ENCODE data around the gene MRE11.
A peak's percentile ranks its signal among the peaks of the same experiment; 100 is the strongest.
"Not testable (repeated sequence)": the region's sequence is repeated elsewhere in the genome, so short reads cannot be mapped to it uniquely, and the experiment has no call there.

Gene MRE11

DNA sequence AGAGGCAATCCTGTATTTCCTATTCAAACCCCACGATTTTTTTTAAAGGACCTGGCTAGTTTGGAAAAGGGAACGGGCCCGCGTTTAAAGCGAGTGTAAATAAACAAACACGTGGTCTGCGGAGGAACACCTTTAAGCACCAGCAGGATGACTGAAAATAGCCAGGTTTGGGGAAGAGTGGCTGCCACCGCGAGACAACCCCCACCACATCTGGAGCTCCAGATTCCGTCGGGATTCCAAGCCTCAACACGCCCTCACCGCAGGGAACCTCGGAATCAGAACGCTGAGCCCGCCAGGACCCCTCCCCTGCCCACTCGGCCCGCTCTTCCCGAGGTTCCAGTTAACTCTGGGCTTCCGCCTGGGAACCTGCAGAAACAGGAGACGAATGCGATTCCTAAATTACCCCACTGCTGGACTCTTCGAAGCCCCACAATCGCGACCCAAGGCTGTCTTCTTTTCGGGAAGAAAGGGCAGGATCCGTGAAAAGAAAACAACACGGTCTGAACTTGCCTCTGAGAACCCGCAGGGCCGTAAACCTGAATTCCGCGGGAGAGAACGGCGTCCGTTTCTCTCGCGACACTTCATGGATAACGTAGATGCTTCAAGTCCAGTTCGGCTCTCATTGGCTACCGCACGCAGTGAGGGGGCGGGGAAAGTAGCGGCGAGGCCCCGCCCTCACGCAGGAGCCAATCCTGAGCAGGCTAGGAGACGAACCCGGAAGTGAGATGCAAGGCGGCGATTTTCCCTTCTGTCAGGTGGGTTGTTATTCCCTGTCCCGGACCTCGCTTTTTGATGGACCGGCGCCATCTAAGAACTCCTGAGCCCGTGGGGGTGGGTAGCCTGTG lies at the start of gene MRE11, which contains the start of gene ANKRD49:
TSS of gene MRE11 (minus strand) at position 564 of the 845 bp plus-strand sequence. CDS start 1,043 bp downstream, outside the sequence.
TSS of gene ANKRD49 (plus strand) at position 704 of the 845 bp plus-strand sequence. CDS start 2,710 bp downstream, outside the sequence.
- DNase-seq = peak; percentile 85

GRCh38 chr11:94539420-94539819 lies 45.8 kb upstream of the MRE11 start:
- DNase-seq = no peak

- no peak for DNase-seq
These were observed 43.5 kb upstream of the MRE11 start for GRCh38 chr11:94537031-94537600.

- DNase-seq = no peak
These were observed 42.7 kb upstream of the MRE11 start for GRCh38 chr11:94536386-94536785.

GRCh38 chr11:94533696-94534630 lies 40.3 kb upstream of the MRE11 start:
- peak; percentile 32 for DNase-seq

DNA sequence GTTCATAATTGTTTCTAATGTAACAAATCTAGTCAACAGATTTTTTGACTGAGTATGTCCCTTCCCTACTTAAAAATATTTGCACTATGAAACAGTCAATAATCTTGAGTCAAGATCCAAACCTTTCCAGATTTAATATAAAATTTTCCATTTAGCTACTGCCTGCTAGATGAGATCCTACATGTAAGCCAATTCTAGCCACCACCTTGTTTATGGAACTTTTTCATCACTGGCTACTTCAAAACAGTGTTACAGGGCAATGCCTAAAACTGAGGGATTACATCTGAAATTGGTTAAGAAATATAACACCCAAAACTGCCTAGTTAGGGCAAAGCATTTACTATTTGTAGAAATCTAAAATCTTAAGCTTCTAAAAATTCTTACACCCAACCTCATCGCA lies 39.6 kb upstream of the MRE11 start:
- no peak for DNase-seq

- no peak for DNase-seq
These were observed 38.6 kb upstream of the MRE11 start for GRCh38 chr11:94532211-94532610.

- no peak for DNase-seq
These were observed 34.9 kb upstream of the MRE11 start for GRCh38 chr11:94528551-94528950.

GRCh38 chr11:94526645-94527438 lies 33.2 kb upstream of the MRE11 start:
- no peak for DNase-seq

DNA sequence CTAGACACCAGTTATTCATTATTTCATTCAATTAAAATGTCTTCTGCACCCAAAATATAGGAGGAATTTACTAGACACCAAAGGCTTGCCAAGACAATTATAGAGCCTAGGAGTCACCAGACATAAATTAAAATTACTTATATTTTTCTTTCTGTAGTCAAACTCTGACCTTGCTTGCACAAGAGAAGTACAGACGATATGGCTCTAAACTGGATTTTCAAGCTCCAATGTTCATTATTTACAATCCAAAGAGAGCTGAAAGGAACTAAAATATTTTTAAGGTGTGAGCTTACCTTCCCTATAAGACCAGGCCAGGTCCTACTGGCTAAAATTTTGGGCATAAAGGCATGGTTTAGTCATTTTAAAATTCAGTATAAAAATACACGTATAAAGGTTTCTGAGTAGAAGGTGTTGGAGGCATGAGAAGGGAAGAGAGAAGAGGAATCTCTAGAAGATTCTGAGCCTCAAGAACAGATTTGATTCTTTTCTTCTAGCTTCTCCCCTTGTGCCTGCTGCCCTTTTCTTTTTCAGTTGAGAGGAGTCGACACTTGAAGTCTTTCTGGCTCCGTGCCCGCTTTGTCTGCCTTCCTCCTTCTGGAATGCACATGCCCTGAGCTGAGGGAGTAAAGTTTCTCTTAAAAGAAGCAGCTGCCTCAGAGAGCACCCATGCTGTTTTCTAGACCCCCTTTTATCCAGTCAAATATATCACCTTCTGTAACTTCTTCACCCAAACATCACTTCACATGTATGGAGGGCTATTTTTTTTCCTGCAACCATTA lies 32.1 kb upstream of the MRE11 start:
- no peak for DNase-seq

DNA sequence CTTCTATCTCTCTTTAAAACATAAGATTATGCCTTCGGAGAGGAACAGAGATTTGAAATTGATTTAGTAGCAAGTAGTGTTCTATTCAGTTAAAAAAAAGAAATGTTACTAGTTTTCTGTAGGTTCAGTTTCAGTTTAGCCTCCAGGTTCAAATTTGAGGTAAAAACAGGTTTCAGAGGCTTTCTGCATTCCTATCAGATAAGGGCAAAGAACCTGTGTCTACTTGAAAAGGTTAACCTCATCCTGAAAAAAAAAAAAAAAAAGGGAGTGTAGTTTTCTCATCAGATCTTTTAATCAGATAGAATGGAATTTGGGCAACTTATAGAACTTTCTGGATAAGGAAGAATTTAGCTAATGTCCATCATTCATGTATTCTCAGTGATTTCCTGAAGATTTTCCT lies 30.7 kb upstream of the MRE11 start:
- no peak for DNase-seq

DNA sequence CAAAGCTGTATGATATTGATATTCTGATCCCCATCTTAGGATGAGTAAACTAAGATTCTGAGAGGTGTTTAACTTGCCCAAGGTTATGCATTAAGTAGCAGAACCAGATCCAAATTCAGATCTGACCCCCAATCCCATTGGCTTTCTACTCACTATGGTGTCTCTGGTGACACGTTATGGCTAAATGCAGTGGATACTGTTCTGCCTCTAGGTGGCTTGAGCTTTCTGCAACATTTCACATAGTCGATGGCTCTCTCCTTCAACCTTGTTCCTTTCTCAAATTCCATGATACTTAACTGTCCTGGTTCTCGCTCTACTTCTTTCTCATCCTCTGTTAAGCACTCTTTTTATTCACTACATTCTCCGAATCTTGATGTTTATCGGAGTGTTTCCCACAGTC lies 28.0 kb upstream of the MRE11 start:
- no peak for DNase-seq

DNA sequence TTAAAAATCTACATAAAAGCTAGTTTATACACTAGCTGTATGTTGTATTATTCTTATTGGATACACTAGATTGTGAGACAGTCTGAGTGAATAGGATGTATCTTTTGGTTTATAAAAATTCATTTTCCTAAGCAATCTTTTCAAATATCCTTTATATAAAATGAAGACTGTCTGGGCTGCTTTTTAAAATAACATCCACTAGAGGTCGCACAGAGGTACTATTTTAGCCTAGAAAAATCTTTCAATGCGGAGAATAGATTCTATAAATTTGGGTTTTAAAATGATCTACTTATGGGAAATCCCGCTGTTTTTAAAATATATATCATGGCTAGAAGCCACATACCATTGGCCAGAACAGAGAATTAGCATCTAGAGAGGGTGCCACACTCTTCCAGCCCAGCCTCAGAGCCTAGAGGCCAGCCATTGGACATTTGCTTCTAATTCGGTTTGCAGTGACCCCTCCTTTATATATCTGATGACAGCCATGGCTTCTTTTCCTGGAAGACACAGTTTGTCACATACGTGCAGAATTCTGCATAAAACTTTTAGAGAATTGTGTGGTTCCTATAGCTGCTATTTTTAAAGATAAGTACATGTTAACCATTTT lies 25.9 kb upstream of the MRE11 start:
- DNase-seq = no peak

- no peak for DNase-seq
These were observed 24.7 kb upstream of the MRE11 start for GRCh38 chr11:94518300-94518699.

GRCh38 chr11:94516725-94517124 lies 23.1 kb upstream of the MRE11 start:
- DNase-seq = no peak

- DNase-seq = no peak
These were observed 21.8 kb upstream of the MRE11 start for GRCh38 chr11:94515398-94515797.

DNA sequence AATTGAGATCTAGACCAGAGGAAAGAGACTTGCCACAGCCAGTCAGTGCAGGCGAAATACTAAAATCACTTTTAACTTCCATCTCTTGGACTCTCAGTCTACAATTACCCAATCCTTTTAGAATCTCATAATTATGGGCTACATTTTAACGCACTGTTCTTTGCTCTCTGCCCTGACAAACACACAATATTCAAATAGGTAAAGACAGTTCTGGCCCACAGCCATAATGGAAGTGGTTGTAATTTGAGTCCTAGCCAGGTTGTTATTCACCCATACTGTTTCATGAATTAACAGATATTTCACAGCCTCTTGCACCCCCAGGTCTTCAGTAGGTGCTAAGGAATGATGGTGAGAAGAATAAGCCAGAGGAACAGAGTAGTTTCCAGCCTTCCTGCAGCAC lies 19.4 kb upstream of the MRE11 start:
- no peak for DNase-seq

- DNase-seq = no peak
These were observed 18.5 kb upstream of the MRE11 start, which contains the start of gene C11orf97 for GRCh38 chr11:94511932-94512781. C11orf97 (plus strand) TSS chr11:94512461; CDS start chr11:94512529, 68 bp downstream.

DNA sequence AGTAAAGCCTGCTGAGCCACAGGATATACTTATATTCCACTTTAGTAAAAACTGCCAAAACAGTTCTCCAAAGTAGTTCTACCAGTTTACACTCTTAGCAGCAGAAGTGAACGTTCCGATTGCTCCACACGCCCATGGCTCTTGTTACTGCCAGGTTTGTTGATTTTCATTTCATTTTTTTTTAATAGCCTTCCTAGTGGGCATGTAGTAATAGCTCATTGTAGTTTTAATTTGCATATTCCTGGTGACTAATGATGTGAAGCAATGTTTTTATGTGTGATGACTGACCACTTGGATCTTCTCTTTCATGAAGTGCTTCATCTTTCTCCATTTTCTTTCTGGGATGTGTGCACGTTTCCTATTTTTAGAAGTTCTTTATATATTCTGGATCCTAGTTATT lies 13.8 kb upstream of the MRE11 start:
- no peak for DNase-seq

- not testable (repeated sequence) for DNase-seq
These were observed 12.9 kb upstream of the MRE11 start for GRCh38 chr11:94506513-94506912.

Data from SIG-M5 (cell line).